HG03558 (cell line): ENCODE measurements around the gene TUBGCP2.
"Not testable (repeated sequence)": the region's sequence is repeated elsewhere in the genome, so short reads cannot be mapped to it uniquely, and the experiment has no call there.

Experiments
- ATAC-seq: cut with Tn5 transposase; IDR thresholded peaks from one replicate; pipeline ENCODE4 v1.9.1; 2021; ENCODE audit warnings: moderate number of reproducible peaks; ENCODE audit not compliant: unreplicated experiment; ENCODE audit errors: extremely low read depth

TUBGCP2 gene

DNA sequence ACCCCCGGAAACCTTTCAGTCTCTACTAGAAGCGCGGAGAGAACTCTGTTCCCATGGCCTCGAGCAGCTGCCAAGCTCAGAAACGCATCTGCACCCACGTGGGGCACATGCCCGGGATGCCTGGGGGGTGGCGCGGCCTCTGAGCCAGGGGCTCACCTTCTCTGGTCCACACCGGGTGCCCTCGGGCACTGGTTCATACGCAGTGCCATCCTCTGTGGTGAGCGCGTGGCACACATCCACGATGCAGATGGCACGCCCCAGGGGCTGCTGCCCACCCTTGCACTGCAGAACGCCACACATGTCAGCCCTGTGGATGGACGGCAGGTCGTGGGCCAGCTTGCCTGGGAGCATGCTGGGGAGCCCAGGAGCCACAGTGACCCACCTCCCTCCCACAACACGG lies 38.5 kb downstream of the TUBGCP2 start:
- no peak for ATAC-seq

DNA sequence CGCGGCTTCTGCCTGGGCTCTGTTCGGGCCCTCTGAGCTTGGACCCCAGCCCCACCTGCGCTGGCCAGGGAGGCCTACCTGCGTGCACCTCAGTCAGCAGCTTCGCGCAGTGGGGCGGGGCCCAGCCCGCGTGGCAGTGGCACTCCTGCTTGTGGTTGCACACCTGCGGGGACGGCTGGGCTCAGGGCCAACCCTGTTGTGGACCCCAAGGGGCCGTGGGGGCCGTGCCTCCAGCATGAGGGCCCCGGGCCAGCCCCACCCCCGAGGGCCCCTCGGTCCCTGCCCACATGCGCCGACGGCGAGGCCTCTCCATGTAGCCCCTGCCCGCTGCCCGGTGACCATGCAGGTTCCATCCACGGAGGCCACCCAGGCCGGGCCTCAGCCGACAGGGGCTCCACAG lies 39.3 kb downstream of the TUBGCP2 start:
- ATAC-seq: no peak

DNA sequence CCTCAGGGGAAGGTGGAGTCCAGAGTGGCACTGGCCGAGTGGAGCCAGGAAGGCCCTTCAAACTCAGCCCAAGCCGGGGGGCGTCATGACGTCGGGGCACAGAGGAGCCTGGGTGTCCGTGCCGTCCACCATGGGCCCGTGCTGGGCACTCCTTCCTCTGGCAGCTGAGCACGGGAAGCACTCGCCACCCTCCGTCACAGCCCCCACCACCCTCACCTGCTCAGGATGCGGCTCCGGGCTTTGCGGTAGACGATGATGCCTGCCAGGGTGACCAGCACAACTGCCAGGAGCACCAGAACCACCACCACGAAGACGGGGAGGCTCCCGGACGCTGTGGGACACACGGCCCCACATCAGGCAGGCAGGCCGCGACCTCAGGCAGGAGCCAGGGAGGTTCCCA lies 40.1 kb downstream of the TUBGCP2 start:
- ATAC-seq: no peak

DNA sequence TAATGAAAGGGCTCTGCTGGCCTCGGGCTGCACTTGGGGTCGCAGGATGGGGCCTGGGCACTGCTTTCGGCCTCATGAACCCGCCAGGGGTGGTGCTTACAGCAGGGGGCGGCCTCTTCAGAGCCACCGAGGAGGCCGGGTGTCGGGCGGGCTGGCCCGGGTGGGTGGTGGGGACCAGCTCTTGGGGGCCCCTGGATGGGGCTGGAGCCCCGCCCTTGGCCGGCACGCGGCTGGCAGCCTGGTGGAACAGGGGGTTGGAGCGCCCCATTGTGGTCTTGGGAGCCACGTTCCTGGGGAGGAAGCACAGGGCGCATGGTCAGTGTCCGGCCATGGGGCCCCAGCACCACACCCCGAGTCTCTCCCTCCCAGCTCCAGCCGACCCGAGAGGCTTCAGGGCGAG lies 40.8 kb downstream of the TUBGCP2 start:
- ATAC-seq: no peak

DNA sequence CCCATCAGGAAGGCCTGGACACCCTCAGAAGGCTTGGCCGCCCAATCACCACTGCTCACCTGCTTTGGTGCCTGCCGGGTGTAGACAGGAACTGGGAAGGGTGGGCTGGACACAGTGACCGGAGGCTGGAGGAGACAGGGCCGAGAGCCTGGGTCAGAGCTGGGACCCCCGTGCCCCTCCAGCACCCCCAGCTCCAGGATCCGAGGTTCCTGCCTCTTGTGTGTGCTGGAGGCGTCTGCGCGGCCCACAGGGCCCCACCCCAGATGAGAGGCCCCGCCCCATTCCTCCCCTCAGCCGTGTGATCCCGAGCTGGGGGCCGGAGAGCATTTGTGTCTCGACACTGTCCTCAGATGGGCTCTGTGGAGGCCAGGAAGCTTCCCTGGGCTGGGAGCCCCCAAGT lies 41.4 kb downstream of the TUBGCP2 start:
- no peak for ATAC-seq

DNA sequence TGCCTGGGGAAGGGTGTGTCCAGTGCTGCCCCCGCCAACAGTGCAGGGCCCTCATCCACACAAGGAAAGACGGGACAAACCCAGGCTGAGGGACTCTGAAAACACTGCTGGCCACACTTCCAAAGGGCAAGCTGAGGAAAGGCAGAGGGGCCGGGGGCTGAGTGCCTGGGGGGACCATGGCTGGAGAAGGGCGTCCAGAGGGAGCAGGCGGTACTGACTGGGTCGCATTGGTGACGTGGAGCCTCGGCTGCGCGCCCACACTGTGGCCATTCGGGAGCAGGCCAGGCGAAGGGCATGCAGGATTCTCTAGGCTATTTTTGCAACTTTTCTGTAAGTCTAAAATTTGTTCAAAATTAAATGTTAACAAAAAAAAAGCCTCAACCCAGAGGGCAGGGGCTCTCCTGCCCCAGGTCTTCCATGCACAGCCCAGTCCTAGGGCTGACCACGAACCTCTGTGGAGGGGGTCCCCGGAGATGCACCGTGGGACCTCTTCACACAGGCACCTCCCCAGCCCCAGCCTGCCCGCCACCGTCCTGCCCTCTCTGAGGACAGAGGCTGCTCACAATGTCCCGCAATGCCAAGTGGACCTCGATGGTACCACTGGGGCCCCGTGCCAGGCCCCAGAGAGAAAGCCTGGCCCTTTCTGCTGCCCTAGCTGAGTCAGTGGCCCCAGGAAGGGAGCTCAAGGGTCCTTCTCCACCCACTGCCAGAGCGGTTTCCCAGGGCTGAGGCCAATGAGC lies 42.4 kb downstream of the TUBGCP2 start:
- ATAC-seq: no peak

DNA sequence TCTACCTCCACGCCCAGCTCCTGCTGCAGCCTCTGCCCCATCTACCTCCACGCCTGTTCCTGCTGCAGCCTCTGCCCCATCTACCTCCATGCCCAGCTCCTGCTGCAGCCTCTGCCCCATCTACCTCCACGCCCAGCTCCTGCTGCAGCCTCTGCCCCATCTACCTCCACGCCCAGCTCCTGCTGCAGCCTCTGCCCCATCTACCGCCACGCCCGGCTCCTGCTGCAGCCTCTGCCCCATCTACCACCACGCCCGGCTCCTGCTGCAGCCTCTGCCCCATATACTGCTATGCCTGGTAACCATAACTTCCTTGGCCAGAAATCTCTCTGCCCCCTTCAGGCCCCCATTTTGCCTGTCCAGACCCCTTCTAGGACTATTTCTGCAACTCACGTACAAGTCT lies 43.6 kb downstream of the TUBGCP2 start:
- ATAC-seq: not testable (repeated sequence)

DNA sequence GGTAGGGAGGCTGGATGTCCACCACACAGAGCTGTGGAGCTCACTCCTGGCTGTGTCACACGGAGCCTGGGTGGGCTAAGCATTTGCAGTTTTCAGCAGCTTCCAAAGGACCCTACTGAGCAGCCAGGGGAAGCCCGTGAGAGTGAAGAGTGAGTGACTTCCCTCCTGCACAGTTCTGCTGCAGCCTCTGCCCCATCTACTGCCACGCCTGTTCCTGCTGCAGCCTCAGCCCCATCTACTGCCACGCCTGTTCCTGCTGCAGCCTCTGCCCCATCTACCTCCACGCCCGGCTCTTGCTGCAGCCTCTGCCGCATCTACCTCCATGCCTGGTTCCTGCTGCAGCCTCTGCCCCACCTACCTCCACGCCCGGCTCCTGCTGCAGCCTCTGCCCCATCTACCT lies 44.2 kb downstream of the TUBGCP2 start:
- ATAC-seq: no peak

DNA sequence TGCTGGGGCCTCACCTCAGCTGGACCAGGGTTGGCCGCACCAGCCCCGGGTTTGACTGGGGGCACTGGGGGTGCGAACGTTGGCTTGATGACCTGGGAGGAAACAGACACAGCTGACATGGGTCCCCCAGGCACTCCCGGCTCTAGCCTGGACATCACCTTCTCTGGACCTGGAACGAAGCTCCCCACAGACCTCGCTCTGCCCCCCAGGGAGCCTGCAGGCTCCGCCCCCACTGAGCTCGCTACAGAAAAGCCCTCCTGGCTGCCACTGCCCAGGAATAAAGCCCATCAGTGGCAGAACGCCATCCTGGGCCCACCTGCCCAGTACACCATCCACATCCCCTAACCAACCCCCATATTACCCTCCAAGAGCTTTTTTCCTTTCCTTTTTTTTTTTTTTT lies 45.0 kb downstream of the TUBGCP2 start:
- no peak for ATAC-seq

DNA sequence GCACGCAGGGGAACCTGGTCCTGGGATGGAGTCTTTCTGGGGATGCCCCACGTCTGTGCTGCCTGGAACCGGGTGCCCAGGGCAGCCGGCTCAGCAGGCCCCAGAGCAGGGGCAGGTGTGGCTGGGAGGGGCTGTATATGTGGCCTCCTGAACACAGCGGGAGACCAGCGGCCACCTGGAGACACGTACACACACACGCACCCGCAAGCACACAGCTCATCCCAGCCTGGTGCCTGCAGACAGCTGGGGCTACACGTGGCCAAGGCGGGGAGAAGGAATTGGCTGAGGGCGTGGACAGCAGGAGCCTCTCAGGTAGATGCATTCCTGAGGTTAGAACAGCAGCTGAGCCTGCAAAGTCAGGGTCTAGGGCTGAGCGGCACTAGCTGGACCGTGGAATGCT lies 46.0 kb downstream of the TUBGCP2 start:
- ATAC-seq: no peak

DNA sequence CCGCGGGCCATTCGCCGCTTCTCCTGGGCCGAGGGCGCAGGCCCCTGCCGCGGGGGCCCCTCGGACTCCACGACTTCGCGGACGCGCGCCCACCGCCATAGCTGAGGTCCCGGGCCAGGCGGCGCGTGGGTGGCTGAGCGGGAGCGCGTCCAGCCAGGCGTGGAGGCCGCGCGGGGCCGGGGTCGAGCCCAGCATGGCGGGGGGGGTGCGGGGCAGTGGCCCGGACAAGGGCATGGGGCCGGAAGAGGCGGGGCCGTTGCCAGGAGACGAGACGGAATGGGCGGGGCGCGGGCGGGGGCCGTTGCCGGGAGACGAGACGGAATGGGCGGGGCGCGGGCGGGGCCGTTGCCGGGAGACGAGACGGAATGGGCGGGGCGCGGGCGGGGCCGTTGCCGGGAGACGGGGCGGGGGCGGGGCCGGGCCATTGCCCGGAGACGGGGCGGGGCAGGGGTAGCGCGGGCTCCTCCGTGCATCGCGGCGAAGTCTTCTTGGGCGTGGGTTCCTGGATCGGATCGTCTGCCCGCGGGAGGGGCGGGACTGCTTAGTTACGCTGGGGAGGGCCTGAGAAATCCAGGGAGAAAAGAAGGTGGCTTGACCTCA lies 46.8 kb downstream of the TUBGCP2 start:
- ATAC-seq: no peak

DNA sequence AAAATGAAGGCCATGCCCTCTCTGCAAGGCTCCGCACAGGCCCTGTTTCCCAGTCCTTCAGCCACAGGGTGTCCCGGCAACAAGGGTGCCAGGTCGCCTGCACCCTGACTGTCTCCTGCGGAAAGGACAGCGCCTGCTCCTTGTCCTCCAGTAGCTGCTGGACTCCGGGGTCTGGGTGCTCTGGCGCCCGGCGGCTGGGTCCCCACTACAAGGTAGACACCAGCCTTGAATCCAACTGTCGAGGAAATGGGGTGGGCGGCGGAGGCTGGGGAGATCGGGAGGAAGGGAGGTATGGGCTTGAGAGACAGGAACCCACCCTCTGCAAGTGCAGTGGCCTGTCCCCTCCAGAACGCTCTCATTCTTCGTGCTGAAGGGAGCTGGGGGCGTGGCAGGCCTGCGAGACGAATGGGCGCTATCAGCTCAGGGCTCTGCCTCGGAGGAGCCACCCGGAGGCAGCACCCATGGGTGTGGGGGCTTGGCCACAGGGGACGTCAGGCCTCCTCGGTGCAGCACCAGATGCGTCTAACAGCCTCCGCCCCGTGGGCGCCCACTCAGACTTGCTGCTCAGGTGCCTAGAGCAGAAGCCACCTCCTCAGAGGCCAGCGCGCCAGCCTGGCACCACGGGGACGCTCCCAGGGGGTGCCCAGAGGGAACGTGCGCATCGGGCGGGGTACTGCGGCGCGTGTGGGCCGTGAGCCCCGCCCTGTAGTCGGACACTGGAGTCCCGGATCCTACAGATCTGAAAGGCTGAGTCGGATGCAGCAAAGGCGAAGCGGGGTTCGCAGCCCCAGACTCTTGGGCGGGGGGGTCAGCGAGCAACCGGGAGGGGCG lies 47.6 kb downstream of the TUBGCP2 start:
- no peak for ATAC-seq

DNA sequence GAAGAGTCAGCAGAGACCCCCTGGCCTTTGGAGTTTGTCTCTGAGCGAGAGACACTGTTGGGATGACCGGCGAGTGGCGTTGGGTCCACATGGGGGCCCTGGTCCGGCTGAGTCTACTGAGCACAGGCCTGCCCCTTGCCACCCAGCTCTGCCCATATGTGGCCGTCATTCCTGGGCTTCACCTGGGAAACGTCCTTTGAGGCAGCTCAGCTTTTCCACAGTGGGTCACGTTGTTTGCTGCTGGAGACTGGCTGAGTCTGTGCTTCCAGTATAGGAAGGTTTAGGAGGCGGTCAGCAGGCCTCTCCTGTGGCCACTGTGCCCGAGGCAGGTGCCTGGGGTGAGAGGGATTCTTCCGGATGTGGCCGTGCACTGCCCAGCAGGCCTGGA lies 49.1 kb downstream of the TUBGCP2 start:
- no peak for ATAC-seq

DNA sequence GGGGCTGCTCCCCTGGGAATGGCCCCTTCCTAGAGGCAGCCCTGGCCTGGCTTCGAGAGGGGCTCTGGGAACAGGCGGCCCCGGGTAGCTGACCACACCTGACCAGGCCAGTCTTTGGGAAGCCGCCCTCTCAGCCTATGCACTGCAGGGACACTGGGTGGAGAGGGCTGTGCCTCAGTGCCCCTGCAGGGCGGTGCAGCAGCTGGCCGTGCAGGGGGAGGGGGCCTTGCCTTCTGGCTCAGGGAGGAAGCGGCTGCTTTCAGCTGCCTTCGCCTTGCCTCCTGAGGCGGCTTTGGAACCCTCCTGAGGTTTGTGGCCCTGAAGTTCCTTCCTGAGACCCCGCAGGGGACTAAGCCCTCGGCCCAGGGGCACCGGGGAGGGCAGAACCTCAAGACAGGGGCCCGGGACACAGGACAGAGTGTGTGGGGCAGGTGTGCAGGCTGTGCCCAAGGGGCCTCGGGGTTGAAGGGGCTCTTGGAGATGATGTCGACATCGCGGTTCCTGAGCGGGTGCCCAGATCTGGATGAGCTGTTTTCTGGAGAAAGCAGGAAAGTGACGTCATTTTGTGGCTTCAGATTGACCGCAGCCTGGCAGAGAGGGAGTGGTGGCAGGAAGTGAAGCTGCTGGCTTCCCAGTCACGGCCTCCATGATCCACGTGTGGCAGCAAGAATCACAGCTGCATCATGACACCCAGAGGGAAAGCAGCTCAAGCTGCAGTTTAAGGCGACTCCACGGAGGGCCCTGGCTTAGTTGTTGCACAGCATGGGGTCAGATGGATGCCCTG lies 49.7 kb downstream of the TUBGCP2 start:
- ATAC-seq: no peak

DNA sequence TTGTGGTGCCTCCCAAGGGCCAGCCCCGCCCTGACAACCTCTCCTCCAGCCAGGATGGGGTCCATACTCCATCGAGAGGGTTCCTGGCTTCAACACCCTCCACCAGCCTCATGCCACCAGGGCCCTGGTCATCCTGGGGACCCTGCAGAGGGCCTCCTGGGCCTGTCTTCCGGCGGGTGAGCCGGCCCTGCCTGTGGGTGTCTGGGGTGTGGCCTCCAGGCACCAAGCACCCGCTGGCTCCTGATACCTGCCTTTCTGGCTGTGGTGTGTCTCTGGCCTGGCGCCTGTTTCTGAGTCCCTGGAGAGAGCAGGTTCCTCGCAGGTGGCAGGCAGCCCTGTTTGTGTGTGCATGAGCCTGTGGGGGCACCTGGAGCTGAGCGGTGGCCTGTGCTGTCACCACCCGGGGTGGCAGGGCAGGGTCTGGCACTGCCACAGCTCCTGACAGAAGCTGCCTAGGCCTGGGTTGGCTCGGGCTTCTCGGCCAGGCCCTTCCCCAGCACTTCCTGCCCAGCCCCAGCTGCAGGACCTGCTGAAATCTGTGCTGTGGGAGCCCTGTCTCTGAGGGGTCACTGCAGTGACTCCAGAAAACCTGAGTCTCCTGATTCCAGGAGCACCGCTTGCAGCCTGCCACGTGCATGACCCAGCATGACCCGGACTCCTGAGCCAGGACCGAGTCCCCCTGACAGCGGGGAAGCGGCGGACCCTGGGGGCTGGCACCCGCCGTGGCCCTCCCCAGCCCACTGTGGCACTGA lies 50.4 kb downstream of the TUBGCP2 start:
- ATAC-seq: no peak

DNA sequence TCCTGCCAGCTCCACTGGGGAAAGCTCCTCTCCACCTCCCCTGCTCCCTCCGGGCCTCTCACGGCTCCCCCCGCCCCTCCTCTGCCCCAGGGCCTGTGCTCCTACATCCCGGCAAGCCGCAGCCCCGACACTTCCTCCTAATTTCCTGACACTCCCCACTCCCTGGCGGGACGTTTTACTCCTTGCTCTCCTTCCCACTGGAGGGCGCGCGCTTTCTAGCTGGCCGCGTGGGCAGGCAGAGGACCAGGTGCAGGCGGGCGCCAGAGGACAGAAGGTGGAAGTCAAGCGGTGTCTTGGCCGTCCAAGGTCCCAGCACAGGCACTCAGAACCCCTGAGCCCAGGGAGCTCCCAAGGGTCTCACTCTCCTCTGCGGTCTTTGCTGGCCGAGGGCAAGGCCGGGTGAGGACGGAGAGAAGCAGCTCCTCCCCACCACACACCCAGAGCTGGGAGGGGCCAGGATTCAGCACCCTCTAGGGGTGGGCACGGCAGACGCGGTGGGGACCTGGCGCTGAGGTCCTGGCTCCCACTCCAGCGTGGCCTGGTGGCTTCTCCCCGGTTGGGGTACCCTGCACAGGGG lies 51.1 kb downstream of the TUBGCP2 start:
- no peak for ATAC-seq

DNA sequence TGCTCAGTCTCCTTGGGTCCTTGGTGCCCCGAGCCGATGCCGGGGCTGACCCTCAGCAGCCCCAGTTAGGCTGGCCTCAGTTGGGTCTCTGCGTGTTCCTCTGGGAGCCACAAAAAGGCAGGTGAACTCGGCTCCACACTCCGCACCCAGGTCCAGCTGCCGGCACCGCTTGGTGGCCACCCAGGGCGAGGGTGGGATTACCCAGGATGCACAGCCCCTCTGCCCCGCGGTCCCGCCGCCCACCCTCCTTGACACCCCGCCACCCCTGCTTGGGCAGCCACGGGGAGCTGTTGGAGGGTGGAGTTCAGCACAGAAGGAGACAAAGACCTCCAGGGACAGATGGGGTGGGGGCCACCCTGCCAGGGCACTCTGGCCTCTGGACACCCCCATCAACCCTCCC lies 53.3 kb downstream of the TUBGCP2 start:
- no peak for ATAC-seq

DNA sequence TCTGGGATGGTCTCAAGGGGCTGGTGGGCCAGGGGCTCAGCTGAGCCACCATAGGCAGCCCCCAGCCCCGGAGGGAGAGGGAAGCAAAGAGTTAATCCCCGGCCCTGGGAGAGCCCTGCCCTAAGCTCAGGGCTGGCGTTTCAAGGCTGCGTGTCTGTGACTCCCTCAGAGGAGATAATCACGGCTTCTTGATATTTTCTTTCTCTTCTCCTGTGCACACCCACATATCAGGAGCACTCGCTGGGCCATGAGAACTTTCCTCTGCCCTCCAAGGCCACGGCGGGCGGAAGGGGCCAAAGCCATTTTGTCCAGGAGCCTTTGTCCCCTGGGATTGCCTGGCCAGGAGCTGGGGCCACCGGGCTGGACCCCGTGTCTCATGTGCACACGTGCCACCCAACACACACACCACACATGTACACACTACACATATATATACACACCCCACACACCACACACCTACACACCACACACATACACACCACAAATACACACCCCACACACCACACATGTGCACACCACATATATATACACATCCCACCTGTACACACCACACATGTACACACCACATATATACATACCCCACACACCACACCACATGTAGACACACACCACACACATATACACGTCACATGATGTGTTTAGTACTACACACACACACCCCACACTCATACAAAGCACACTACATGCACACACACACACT lies 54.1 kb downstream of the TUBGCP2 start:
- ATAC-seq: no peak

DNA sequence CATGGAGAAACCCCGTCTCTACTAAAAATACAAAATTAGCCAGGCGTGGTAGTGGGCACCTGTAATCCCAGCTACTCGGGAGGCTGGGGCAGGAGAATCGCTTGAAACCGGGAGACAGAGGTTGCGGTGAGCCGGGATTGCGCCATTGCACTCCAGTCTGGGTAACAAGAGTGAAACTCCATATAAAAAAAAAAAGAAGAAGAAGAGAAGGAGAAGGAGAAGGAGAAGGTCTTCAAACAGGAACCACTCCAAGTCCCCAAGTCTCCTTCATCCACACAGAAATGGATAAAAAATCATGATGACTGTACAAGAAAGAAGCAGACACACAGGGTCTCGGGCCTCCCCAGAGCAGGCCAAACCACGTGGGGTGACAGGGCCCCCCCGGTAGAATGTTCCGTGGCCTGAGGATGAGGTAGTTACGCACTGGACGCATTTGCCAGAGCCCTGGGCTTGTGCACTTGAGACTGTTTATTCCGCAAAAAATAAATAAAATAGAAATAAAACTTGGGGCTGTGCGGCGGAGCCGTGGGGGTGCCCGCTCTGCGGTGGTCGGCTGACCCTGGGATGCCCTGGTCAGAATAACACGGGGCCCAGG lies 55.2 kb downstream of the TUBGCP2 start:
- no peak for ATAC-seq
